AG04449 (cell line): Measurements from ENCODE around the gene CD63.

Experiments used
- CTCF ChIA-PET: fragments of 350-600 bp; formaldehyde crosslinking; extraction: SDS; loops from one replicate; lab custom pipeline; 2021; ENCODE audit warnings: antibody characterized with exemption; lab: Yijun Ruan, JAX
- POLR2A ChIA-PET: fragments of 400-600, 350-600 bp; formaldehyde crosslinking; extraction: SDS; loops from one replicate; lab custom pipeline; 2020; ENCODE audit warnings: antibody characterized with exemption, inconsistent platforms; lab: Yijun Ruan, JAX
- DNase-seq: peaks from one replicate; pipeline ENCODE4 v3.0.0-alpha.2; 2010; ENCODE audit warnings: low read depth, low spot score
- H3K4me3 ChIP-seq: 2 replicates; pipeline ENCODE4 v1.5.1; 2011; ENCODE audit warnings: low read depth, mild to moderate bottlenecking, control low read depth, low read length
- CTCF ChIP-seq: IDR thresholded peaks from one replicate; pipeline ENCODE4 v1.5.1; 2011; ENCODE audit warnings: mild to moderate bottlenecking, moderate library complexity, low read length, control low read depth, inconsistent platforms; ENCODE audit not compliant: insufficient read depth; ENCODE audit errors: missing control alignments

Gene CD63

GRCh38 chr12:55724940-55725309, 3.9 kb downstream of the CD63 start:
- no peak for DNase-seq

GRCh38 chr12:55724226-55724939, 4.4 kb downstream of the CD63 start:
- DNase-seq = no peak
- ChIA-PET CTCF (interaction anchor here (0.8 to 7.1 kb wide), 5 partner anchors 8 to 305 kb away, joined by 3 to 79 read pairs (median 3); partner anchors contain the start of gene BLOC1S1), POLR2A (interaction anchor here (0.6 kb wide), 1 partner anchor 13 kb away, joined by 3 read pairs; no protein-coding TSS in a partner anchor)
- no peak overlapping the region for H3K4me3 ChIP-seq
- peak; percentile 78 for TF ChIP-seq CTCF

More at GRCh38 chr12:55724940-55725309, 3.9 kb downstream of the CD63 start:
- ChIA-PET CTCF (interaction anchor here (0.6 to 7.1 kb wide), 7 partner anchors 9 to 305 kb away, joined by 3 to 79 read pairs (median 3); partner anchors contain the start of gene BLOC1S1), POLR2A (interaction anchor here (0.6 kb wide), 1 partner anchor 12 kb away, joined by 3 read pairs; no protein-coding TSS in a partner anchor)
- no peak for TF ChIP-seq CTCF
- H3K4me3 ChIP-seq = no peak overlapping the region

GRCh38 chr12:55723516-55724225, 5.1 kb downstream of the CD63 start:
- POLR2A ChIA-PET = no interaction called here
- no peak overlapping the region for H3K4me3 ChIP-seq
- no peak for TF ChIP-seq CTCF

GRCh38 chr12:55722948-55723347, 5.9 kb downstream of the CD63 start:
- POLR2A ChIA-PET = no interaction called here
- no peak for TF ChIP-seq CTCF
- CTCF ChIA-PET = interaction anchor here (0.8 to 7.1 kb wide), 4 partner anchors 11 to 218 kb away, joined by 3 to 79 read pairs (median 7); no protein-coding TSS in a partner anchor
- no peak for DNase-seq
- H3K4me3 ChIP-seq = no peak overlapping the region

More at GRCh38 chr12:55723516-55724225, 5.1 kb downstream of the CD63 start:
- CTCF ChIA-PET = interaction anchor here (0.8 to 7.1 kb wide), 4 partner anchors 11 to 217 kb away, joined by 3 to 79 read pairs (median 7); no protein-coding TSS in a partner anchor
- DNase-seq = no peak

- TF ChIP-seq CTCF = no peak
- no peak for DNase-seq
- no peak overlapping the region for H3K4me3 ChIP-seq
- ChIA-PET CTCF (interaction anchor here (0.7 to 7.1 kb wide), 8 partner anchors 9 to 77 kb away, joined by 3 to 79 read pairs (median 4); no protein-coding TSS in a partner anchor), POLR2A (interaction anchor here (1.2 to 3.0 kb wide), 2 partner anchors 8 to 9 kb away, joined by 5 to 39 read pairs; partner anchors contain the start of gene CD63)
Observed at GRCh38 chr12:55721601-55722213, 7.1 kb downstream of the CD63 start.
